ENCODE data around the gene TCF3. TPM values are rescaled to one million over a fixed set of nuclear protein-coding genes. Genes with fewer than 3 reads are reported as not detected.
A peak's percentile ranks its signal among the peaks of the same experiment; 100 is the strongest.
"Not testable (repeated sequence)": the region's sequence is repeated elsewhere in the genome, so short reads cannot be mapped to it uniquely, and the experiment has no call there.

TCF3 gene
- total RNA-seq, 6 experiments from 2014 or later = 11.0 to 30.1 (median 15.9) TPM

GRCh38 chr19:1668486-1669270, 16.3 kb upstream of the TCF3 start:
- Histone ChIP-seq H3K27ac (no peak overlapping the region), H3K9me3 (no peaks in the 10 kb centered on the region), H3K4me1 (peaks cover 0 to 6% (median 2%) of the 10 kb centered on the region in 4 donors), H3K36me3 (no peaks in the 10 kb centered on the region), H3K27me3 (peaks cover 0 to 9% of the 10 kb centered on the region in 2 donors), H3K4me3 (no peak overlapping the region)
- 3% methylated on average over 18 of the region's 21 CpGs for WGBS (ENCODE audit: insufficient coverage, low coverage, low lambda C conversion rate, missing lambda C conversion rate)
- DNase-seq = no peak
- ATAC-seq = peak in 1 of 4 donors; percentile 20
- TF ChIP-seq POLR2A (IDR thresholded peaks at IDR 0.05) (no peak), CTCF (IDR thresholded peaks at IDR 0.05) (no peak)
- intact Hi-C loops (cut with DNase I) = no loop called here

GRCh38 chr19:1668048-1668485, 15.7 kb upstream of the TCF3 start:
- Histone ChIP-seq H3K4me3 (no peak overlapping the region), H3K9me3 (no peaks in the 10 kb centered on the region), H3K36me3 (no peaks in the 10 kb centered on the region), H3K27me3 (peaks cover 0 to 9% of the 10 kb centered on the region in 2 donors), H3K4me1 (peaks cover 0 to 6% (median 2%) of the 10 kb centered on the region in 4 donors), H3K27ac (no peak overlapping the region)
- TF ChIP-seq POLR2A (IDR thresholded peaks at IDR 0.05) (no peak), CTCF (IDR thresholded peaks at IDR 0.05) (no peak)
- intact Hi-C loops (cut with DNase I) = no loop called here
- 22% methylated on average over 2 of the region's 2 CpGs for WGBS (ENCODE audit: insufficient coverage, low coverage, low lambda C conversion rate, missing lambda C conversion rate)
- no peak for DNase-seq
- no peak for ATAC-seq

GRCh38 chr19:1665565-1666047, 13.2 kb upstream of the TCF3 start:
- no peak overlapping the region for H3K27ac ChIP-seq
- no peak overlapping the region for H3K4me3 ChIP-seq
- H3K36me3 ChIP-seq = no peaks in the 10 kb centered on the region
- intact Hi-C loops (cut with DNase I) = no loop called here
- TF ChIP-seq POLR2A (IDR thresholded peaks at IDR 0.05) = no peak
- no peak for TF ChIP-seq CTCF (IDR thresholded peaks at IDR 0.05)
- H3K27me3 ChIP-seq = no peaks in the 10 kb centered on the region
- no peaks in the 10 kb centered on the region for H3K4me1 ChIP-seq
- ATAC-seq (peak in 1 of 4 donors; percentile 39), DNase-seq (no peak)
- H3K9me3 ChIP-seq = no peaks in the 10 kb centered on the region
- 75% methylated on average over 5 of the region's 12 CpGs for WGBS (ENCODE audit: insufficient coverage, low coverage, low lambda C conversion rate, missing lambda C conversion rate)

GRCh38 chr19:1663852-1664251, 11.4 kb upstream of the TCF3 start:
- no peak overlapping the region for H3K27ac ChIP-seq
- no peak overlapping the region for H3K4me3 ChIP-seq
- H3K9me3 ChIP-seq = no peaks in the 10 kb centered on the region
- 80% methylated on average over 1 of the region's 13 CpGs for WGBS (ENCODE audit: insufficient coverage, low coverage, low lambda C conversion rate, missing lambda C conversion rate)
- ATAC-seq (no peak), DNase-seq (no peak)
- no peaks in the 10 kb centered on the region for H3K27me3 ChIP-seq
- H3K36me3 ChIP-seq = no peaks in the 10 kb centered on the region
- no peak for TF ChIP-seq POLR2A (IDR thresholded peaks at IDR 0.05)
- TF ChIP-seq CTCF (IDR thresholded peaks at IDR 0.05) = no peak
- intact Hi-C loops (cut with DNase I) = no loop called here
- no peaks in the 10 kb centered on the region for H3K4me1 ChIP-seq

- H3K27ac ChIP-seq = not testable (repeated sequence)
Measured at GRCh38 chr19:1663227-1663626, 10.8 kb upstream of the TCF3 start.

More at GRCh38 chr19:1663227-1663626, 10.8 kb upstream of the TCF3 start:
- H3K36me3 ChIP-seq; H3K9me3 ChIP-seq; H3K27me3 ChIP-seq; H3K4me3 ChIP-seq; H3K4me1 ChIP-seq; ATAC-seq; intact Hi-C loops (cut with DNase I); DNase-seq: not testable (repeated sequence)
- 71% methylated on average over 3 of the region's 7 CpGs for WGBS (ENCODE audit: insufficient coverage, low coverage, low lambda C conversion rate, missing lambda C conversion rate)
